Measurements from ENCODE around the gene F5. TPM values are rescaled to one million over a fixed set of nuclear protein-coding genes. Genes with fewer than 3 reads are reported as not detected.

F5 gene
- polyA plus RNA-seq, 3 donors = 6.5 to 14.5 (median 7.1) TPM

- Histone ChIP-seq H3K36me3 (replicated peaks in 1 of 2; ENCODE audit: control insufficient read depth in 1 of 2, insufficient read depth in 2 of 2, low read length in 2 of 2) (peaks cover 23 to 64% of the 10 kb centered on the region in 2 donors), H4K20me1 (ENCODE audit: insufficient read depth, low read length) (no peaks in the 10 kb centered on the region), H3K4me1 (ENCODE audit: control insufficient read depth in 1 of 2, insufficient read depth in 2 of 2, low read length in 2 of 2) (no peaks in the 10 kb centered on the region), H2AFZ (ENCODE audit: insufficient read depth, low read depth, low read length, poor library complexity, severe bottlenecking) (no peak overlapping the region), H3K79me2 (ENCODE audit: insufficient read depth, low read length) (no peaks in the 10 kb centered on the region), H3K9ac (ENCODE audit: insufficient read depth, low read length, poor library complexity, severe bottlenecking) (no peak overlapping the region), H3K27ac (ENCODE audit: low read depth in 1 of 2, low read length in 2 of 2) (no peak overlapping the region), H3K4me2 (replicated peaks; ENCODE audit: extremely low read depth, low read length, poor library complexity, severe bottlenecking) (no peak overlapping the region), H3K4me3 (replicated peaks in 1 of 3; ENCODE audit: low read depth in 2 of 3, low read length in 3 of 3) (no peak overlapping the region), H3K27me3 (ENCODE audit: control insufficient read depth in 2 of 2, insufficient read depth in 2 of 2, low read length in 2 of 2) (no peaks in the 10 kb centered on the region), H3K9me3 (replicated peaks in 1 of 2; ENCODE audit: control insufficient read depth in 1 of 2, insufficient read depth in 1 of 2, low read length in 2 of 2) (no peaks in the 10 kb centered on the region)
- TF ChIP-seq CTCF (IDR thresholded peaks at IDR 0.05) = no peak
- no CpG with 5 or more reads among the region's 3 CpGs for WGBS (ENCODE audit: insufficient coverage)
- no peak overlapping the region for H3K27ac Mint-ChIP-seq
- no peak for DNase-seq
- peaks cover 49 to 56% of the 10 kb centered on the region in 2 donors for H3K36me3 Mint-ChIP-seq
- peaks cover 0 to 2% (median 1%) of the 10 kb centered on the region in 3 donors for H3K27me3 Mint-ChIP-seq (ENCODE audit: low read depth in 3 of 3)
- H3K9me3 Mint-ChIP-seq = peaks cover 0 to 17% (median 12%) of the 10 kb centered on the region in 7 donors
- peaks cover 4% of the 10 kb centered on the region for H3K4me1 Mint-ChIP-seq
- H3K4me3 Mint-ChIP-seq = no peak overlapping the region
- intact Hi-C loops (cut with micrococcal nuclease) = no loop called here
Measured at GRCh38 chr1:169565335-169566271, 20.7 kb downstream of the F5 start.

- H3K4me1 Mint-ChIP-seq = peaks cover 4% of the 10 kb centered on the region
- peaks cover 0 to 17% (median 12%) of the 10 kb centered on the region in 7 donors for H3K9me3 Mint-ChIP-seq
- TF ChIP-seq CTCF (IDR thresholded peaks at IDR 0.05) = no peak
- Histone ChIP-seq H3K9ac (ENCODE audit: insufficient read depth, low read length, poor library complexity, severe bottlenecking) (no peak overlapping the region), H4K20me1 (ENCODE audit: insufficient read depth, low read length) (no peaks in the 10 kb centered on the region), H2AFZ (ENCODE audit: insufficient read depth, low read depth, low read length, poor library complexity, severe bottlenecking) (no peak overlapping the region), H3K4me2 (replicated peaks; ENCODE audit: extremely low read depth, low read length, poor library complexity, severe bottlenecking) (no peak overlapping the region), H3K4me1 (ENCODE audit: control insufficient read depth in 1 of 2, insufficient read depth in 2 of 2, low read length in 2 of 2) (no peaks in the 10 kb centered on the region), H3K9me3 (replicated peaks in 1 of 2; ENCODE audit: control insufficient read depth in 1 of 2, insufficient read depth in 1 of 2, low read length in 2 of 2) (no peaks in the 10 kb centered on the region), H3K79me2 (ENCODE audit: insufficient read depth, low read length) (no peaks in the 10 kb centered on the region), H3K36me3 (replicated peaks in 1 of 2; ENCODE audit: control insufficient read depth in 1 of 2, insufficient read depth in 2 of 2, low read length in 2 of 2) (peaks cover 31 to 72% of the 10 kb centered on the region in 2 donors), H3K27me3 (ENCODE audit: control insufficient read depth in 2 of 2, insufficient read depth in 2 of 2, low read length in 2 of 2) (no peaks in the 10 kb centered on the region), H3K27ac (ENCODE audit: low read depth in 1 of 2, low read length in 2 of 2) (no peak overlapping the region), H3K4me3 (replicated peaks in 1 of 3; ENCODE audit: low read depth in 2 of 3, low read length in 3 of 3) (no peak overlapping the region)
- H3K4me3 Mint-ChIP-seq = no peak overlapping the region
- H3K27ac Mint-ChIP-seq = no peak overlapping the region
- H3K36me3 Mint-ChIP-seq = peaks cover 58 to 66% of the 10 kb centered on the region in 2 donors
- DNase-seq = no peak
- H3K27me3 Mint-ChIP-seq (ENCODE audit: low read depth in 3 of 3) = peaks cover 0 to 2% (median 1%) of the 10 kb centered on the region in 3 donors
- intact Hi-C loops (cut with micrococcal nuclease) = no loop called here
Measured at GRCh38 chr1:169563650-169564049, 22.6 kb downstream of the F5 start.

All from CD14-positive monocyte (primary cell).